ENCODE data around the gene SPPL2B.

DNA sequence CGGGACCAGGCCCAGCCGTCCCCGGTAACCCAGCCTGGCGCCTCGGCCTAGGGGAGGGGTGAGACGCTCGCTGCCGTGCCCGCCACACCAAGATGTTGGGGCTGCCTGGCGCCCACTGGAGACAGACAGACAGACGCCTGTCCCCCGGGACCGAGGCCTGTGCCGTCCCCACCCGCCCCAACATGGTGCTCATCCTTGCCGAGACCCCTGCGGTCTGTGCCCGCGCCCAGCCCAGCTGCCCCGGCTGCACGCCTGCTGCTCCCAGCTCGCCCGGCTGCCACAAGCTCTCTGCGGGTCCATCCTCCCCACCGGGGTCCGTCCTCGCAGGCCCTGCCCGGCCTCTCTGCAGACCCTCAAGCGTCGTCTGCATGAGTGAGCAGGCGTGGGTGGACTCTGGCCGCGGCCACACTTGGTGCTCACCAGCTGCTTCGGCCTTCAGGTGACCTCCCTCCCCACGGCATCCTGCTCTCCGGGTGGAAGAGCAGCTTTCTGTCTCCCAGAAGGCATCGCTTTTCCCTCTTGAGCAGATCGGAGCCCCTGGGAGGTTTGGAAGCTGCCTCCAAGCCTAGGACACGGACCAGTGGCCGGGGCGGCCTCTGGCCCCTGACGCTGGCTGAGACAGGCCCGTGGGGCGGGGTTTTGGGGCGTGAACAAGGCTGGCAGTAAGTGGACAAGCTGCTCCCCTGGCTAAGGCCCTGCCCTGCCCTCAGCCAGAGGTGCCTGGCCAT, 24.8 kb downstream of the SPPL2B start:
- TF ChIP-seq, protein P1, sequence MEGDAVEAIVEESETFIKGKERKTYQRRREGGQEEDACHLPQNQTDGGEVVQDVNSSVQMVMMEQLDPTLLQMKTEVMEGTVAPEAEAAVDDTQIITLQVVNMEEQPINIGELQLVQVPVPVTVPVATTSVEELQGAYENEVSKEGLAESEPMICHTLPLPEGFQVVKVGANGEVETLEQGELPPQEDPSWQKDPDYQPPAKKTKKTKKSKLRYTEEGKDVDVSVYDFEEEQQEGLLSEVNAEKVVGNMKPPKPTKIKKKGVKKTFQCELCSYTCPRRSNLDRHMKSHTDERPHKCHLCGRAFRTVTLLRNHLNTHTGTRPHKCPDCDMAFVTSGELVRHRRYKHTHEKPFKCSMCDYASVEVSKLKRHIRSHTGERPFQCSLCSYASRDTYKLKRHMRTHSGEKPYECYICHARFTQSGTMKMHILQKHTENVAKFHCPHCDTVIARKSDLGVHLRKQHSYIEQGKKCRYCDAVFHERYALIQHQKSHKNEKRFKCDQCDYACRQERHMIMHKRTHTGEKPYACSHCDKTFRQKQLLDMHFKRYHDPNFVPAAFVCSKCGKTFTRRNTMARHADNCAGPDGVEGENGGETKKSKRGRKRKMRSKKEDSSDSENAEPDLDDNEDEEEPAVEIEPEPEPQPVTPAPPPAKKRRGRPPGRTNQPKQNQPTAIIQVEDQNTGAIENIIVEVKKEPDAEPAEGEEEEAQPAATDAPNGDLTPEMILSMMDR (IDR thresholded peaks at IDR 0.05) = no peak
- TF ChIP-seq POLR2AphosphoS5 (IDR thresholded peaks at IDR 0.05) = no peak
- TF ChIP-seq POLR2A (IDR thresholded peaks at IDR 0.05) = no peak
